HEK293 (cell line): ENCODE results near the gene ZCCHC17.

Source experiments
- CTCF ChIA-PET: fragments of 350-600 bp; formaldehyde crosslinking; extraction: SDS; loops from one replicate; lab custom pipeline; 2021; ENCODE audit warnings: antibody characterized with exemption; lab: Yijun Ruan, JAX
- POLR2A ChIA-PET: fragments of 300-600 bp; formaldehyde crosslinking; extraction: SDS; loops from one replicate; lab custom pipeline; 2020; ENCODE audit warnings: antibody characterized with exemption, inconsistent platforms; lab: Yijun Ruan, JAX
- H3K27ac ChIP-seq: fragments of 200-500 bp; sonication (Bioruptor generic); 2 replicates; pipeline ENCODE4 v1.5.1; 2014; ENCODE audit warnings: low read depth, low read length, control low read depth, inconsistent platforms; ENCODE audit errors: extremely low read depth
- H3K36me3 ChIP-seq, 2 experiments: fragments of 200-500 bp in 1 of 2; sonication (Bioruptor generic) in 1 of 2; 1 replicate in 1 of 2; 2 replicates in 1 of 2; pipeline ENCODE4 v1.5.1; 2014 to 2017; ENCODE audit warnings: inconsistent platforms in 2 of 2, low read length in 2 of 2; ENCODE audit not compliant: control insufficient read depth in 2 of 2, insufficient read depth in 1 of 2
- H3K4me1 ChIP-seq: fragments of 200-500 bp; sonication (Bioruptor generic); 2 replicates; pipeline ENCODE4 v1.5.1; 2014; ENCODE audit warnings: mild to moderate bottlenecking, low read length, inconsistent platforms; ENCODE audit not compliant: control insufficient read depth, insufficient read depth
- H3K4me3 ChIP-seq: 2 replicates; pipeline ENCODE4 v1.5.1; 2011; ENCODE audit warnings: low read depth, mild to moderate bottlenecking, control low read depth, low read length, moderate library complexity
- H3K9me3 ChIP-seq: fragments of 200-500 bp; sonication (Bioruptor generic); 2 replicates; pipeline ENCODE4 v1.5.1; 2014; ENCODE audit warnings: low read depth, low read length, inconsistent platforms; ENCODE audit not compliant: control insufficient read depth, insufficient read depth
- GLI4 ChIP-seq: fragments of 450-650 bp; formaldehyde crosslinking; IDR thresholded peaks from 2 replicates; pipeline ENCODE4 v1.5.1; 2016; ENCODE audit warnings: missing biosample characterization, missing genetic modification characterization
- KLF9 ChIP-seq: fragments of 450-650 bp; formaldehyde crosslinking; IDR thresholded peaks from 2 replicates; pipeline ENCODE4 v1.5.1; 2016; ENCODE audit warnings: missing biosample characterization, missing genetic modification characterization, low read depth
- ZBTB11 ChIP-seq: fragments of 450-650 bp; formaldehyde crosslinking; conservative IDR thresholded peaks from 2 replicates; pipeline ENCODE4 v1.5.1; 2016; ENCODE audit warnings: low read depth, missing biosample characterization, missing genetic modification characterization
- ZFP69B ChIP-seq: fragments of 450-650 bp; formaldehyde crosslinking; IDR thresholded peaks from 2 replicates; pipeline ENCODE4 v1.5.1; 2016; ENCODE audit warnings: missing biosample characterization, missing genetic modification characterization
- ZNF16 ChIP-seq: fragments of 450-650 bp; formaldehyde crosslinking; IDR thresholded peaks from 2 replicates; pipeline ENCODE4 v1.5.1; 2016; ENCODE audit warnings: low read depth, missing biosample characterization, missing genetic modification characterization
- ZNF174 ChIP-seq: fragments of 450-650 bp; formaldehyde crosslinking; IDR thresholded peaks from 2 replicates; pipeline ENCODE4 v1.5.0; 2017; ENCODE audit warnings: missing biosample characterization, mild to moderate bottlenecking, missing genetic modification characterization
- ZNF324 ChIP-seq: fragments of 450-650 bp; formaldehyde crosslinking; IDR thresholded peaks from 2 replicates; pipeline ENCODE4 v1.5.1; 2016; ENCODE audit warnings: missing biosample characterization, missing genetic modification characterization
- ZNF341 ChIP-seq: fragments of 450-650 bp; formaldehyde crosslinking; IDR thresholded peaks from 2 replicates; pipeline ENCODE4; 2016; ENCODE audit warnings: low read depth, missing biosample characterization, missing genetic modification characterization
- ZNF529 ChIP-seq: fragments of 450-650 bp; formaldehyde crosslinking; IDR thresholded peaks from 2 replicates; pipeline ENCODE4 v1.5.1; 2017; ENCODE audit warnings: missing genetic modification characterization, missing biosample characterization; ENCODE audit not compliant: insufficient replicate concordance
- ZNF560 ChIP-seq: fragments of 450-650 bp; formaldehyde crosslinking; IDR thresholded peaks from 2 replicates; pipeline ENCODE4 v1.5.1; 2017; ENCODE audit warnings: missing biosample characterization, missing genetic modification characterization, borderline replicate concordance
- ZNF610 ChIP-seq: fragments of 450-650 bp; formaldehyde crosslinking; IDR thresholded peaks from 2 replicates; pipeline ENCODE4 v1.5.1; 2016; ENCODE audit warnings: missing biosample characterization, missing genetic modification characterization, borderline replicate concordance
- TF ChIP-seq, protein P1 (sequence below): fragments of 450-650 bp; formaldehyde crosslinking; IDR thresholded peaks from 2 replicates; pipeline ENCODE4 v1.5.1; 2016; ENCODE audit warnings: missing biosample characterization, missing genetic modification characterization
- TF ChIP-seq, protein P2 (sequence below): fragments of 450-650 bp; formaldehyde crosslinking; IDR thresholded peaks from 2 replicates; pipeline ENCODE4 v1.5.1; 2016; ENCODE audit warnings: missing biosample characterization, missing genetic modification characterization
- TF ChIP-seq, protein P3 (sequence below): fragments of 450-650 bp; formaldehyde crosslinking; IDR thresholded peaks from 2 replicates; pipeline ENCODE4 v1.5.1; 2016; ENCODE audit warnings: missing biosample characterization, missing genetic modification characterization
- TF ChIP-seq, protein P4 (sequence below): fragments of 450-650 bp; formaldehyde crosslinking; IDR thresholded peaks from 2 replicates; pipeline ENCODE4 v1.5.1; 2016; ENCODE audit warnings: missing biosample characterization, missing genetic modification characterization

ZCCHC17 gene

DNA sequence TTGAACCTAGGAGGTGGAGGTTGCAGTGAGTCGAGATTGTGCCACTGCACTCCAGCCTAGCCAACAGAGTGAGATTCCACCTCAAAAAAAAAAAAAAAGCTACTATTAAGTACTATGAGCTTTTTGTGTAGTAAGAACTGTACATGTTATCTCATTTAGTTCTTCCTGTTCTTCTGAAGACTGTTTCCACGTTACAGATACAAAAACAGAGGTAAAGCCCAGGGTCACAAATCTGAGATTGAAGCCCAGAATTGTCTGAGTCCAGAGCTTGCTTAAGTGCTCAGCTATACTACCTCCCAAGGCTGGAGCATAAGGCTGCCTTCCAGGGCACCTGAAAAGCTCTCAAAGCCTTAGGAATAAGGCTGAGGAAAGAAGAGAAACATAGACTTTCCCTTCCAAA lies 73.2 kb downstream of the ZCCHC17 start:
- no peaks in the 10 kb centered on the region for H3K9me3 ChIP-seq
- H3K27ac ChIP-seq, result no peak overlapping the region
- ChIA-PET CTCF (interaction anchor here (1.6 kb wide), 1 partner anchor 25 kb away, joined by 4 read pairs; no protein-coding TSS in a partner anchor), POLR2A (interaction anchor here (0.7 kb wide), 1 partner anchor 89 kb away, joined by 3 read pairs; no protein-coding TSS in a partner anchor)
- peaks cover 0 to 28% of the 10 kb centered on the region in 2 experiments; a peak in 1 of 3 replicates for H3K36me3 ChIP-seq
- no peaks in the 10 kb centered on the region for H3K4me1 ChIP-seq
- H3K4me3 ChIP-seq, result no peak overlapping the region
- TF ChIP-seq ZNF174 (tag by site-specific recombination) (no peak), KLF9 (tag by site-specific recombination) (no peak), ZNF341 (tag by site-specific recombination) (no peak), ZFP69B (tag by site-specific recombination) (no peak), ZNF324 (tag by site-specific recombination) (no peak), ZNF529 (tag by site-specific recombination) (no peak), ZNF560 (no peak), GLI4 (tag by site-specific recombination) (no peak), ZBTB11 (tag by site-specific recombination) (no peak), ZNF610 (tag by site-specific recombination) (no peak), ZNF16 (no peak)
- TF ChIP-seq, protein P1, sequence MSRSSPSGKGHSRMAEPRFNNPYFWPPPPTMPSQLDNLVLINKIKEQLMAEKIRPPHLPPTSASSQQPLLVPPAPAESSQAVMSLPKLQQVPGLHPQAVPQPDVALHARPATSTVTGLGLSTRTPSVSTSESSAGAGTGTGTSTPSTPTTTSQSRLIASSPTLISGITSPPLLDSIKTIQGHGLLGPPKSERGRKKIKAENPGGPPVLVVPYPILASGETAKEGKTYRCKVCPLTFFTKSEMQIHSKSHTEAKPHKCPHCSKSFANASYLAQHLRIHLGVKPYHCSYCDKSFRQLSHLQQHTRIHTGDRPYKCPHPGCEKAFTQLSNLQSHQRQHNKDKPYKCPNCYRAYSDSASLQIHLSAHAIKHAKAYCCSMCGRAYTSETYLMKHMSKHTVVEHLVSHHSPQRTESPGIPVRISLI, result no peak
- TF ChIP-seq, protein P2, sequence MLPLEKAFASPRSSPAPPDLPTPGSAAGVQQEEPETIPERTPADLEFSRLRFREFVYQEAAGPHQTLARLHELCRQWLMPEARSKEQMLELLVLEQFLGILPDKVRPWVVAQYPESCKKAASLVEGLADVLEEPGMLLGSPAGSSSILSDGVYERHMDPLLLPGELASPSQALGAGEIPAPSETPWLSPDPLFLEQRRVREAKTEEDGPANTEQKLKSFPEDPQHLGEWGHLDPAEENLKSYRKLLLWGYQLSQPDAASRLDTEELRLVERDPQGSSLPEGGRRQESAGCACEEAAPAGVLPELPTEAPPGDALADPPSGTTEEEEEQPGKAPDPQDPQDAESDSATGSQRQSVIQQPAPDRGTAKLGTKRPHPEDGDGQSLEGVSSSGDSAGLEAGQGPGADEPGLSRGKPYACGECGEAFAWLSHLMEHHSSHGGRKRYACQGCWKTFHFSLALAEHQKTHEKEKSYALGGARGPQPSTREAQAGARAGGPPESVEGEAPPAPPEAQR (tag by site-specific recombination), result no peak
- TF ChIP-seq, protein P3, sequence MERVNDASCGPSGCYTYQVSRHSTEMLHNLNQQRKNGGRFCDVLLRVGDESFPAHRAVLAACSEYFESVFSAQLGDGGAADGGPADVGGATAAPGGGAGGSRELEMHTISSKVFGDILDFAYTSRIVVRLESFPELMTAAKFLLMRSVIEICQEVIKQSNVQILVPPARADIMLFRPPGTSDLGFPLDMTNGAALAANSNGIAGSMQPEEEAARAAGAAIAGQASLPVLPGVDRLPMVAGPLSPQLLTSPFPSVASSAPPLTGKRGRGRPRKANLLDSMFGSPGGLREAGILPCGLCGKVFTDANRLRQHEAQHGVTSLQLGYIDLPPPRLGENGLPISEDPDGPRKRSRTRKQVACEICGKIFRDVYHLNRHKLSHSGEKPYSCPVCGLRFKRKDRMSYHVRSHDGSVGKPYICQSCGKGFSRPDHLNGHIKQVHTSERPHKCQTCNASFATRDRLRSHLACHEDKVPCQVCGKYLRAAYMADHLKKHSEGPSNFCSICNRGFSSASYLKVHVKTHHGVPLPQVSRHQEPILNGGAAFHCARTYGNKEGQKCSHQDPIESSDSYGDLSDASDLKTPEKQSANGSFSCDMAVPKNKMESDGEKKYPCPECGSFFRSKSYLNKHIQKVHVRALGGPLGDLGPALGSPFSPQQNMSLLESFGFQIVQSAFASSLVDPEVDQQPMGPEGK (tag by site-specific recombination), result no peak
- TF ChIP-seq, protein P4, sequence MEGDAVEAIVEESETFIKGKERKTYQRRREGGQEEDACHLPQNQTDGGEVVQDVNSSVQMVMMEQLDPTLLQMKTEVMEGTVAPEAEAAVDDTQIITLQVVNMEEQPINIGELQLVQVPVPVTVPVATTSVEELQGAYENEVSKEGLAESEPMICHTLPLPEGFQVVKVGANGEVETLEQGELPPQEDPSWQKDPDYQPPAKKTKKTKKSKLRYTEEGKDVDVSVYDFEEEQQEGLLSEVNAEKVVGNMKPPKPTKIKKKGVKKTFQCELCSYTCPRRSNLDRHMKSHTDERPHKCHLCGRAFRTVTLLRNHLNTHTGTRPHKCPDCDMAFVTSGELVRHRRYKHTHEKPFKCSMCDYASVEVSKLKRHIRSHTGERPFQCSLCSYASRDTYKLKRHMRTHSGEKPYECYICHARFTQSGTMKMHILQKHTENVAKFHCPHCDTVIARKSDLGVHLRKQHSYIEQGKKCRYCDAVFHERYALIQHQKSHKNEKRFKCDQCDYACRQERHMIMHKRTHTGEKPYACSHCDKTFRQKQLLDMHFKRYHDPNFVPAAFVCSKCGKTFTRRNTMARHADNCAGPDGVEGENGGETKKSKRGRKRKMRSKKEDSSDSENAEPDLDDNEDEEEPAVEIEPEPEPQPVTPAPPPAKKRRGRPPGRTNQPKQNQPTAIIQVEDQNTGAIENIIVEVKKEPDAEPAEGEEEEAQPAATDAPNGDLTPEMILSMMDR (tag by site-specific recombination), result no peak
